Choroid plexus epithelial cell (primary cell): ENCODE measurements around the gene PNLDC1.

Experiments
- DNase-seq: peaks from one replicate; pipeline ENCODE4 v3.0.0-alpha.2; 2010; ENCODE audit warnings: low read depth
- H3K4me3 ChIP-seq: 2 replicates; pipeline ENCODE4 v1.5.1; 2011; ENCODE audit warnings: low read depth, mild to moderate bottlenecking, control low read depth, low read length, moderate library complexity
- CTCF ChIP-seq: conservative IDR thresholded peaks from 2 replicates; pipeline ENCODE4 v1.5.1; 2011; ENCODE audit warnings: low read depth, mild to moderate bottlenecking, control low read depth, inconsistent platforms, low read length, moderate library complexity

The PNLDC1 gene

GRCh38 chr6:159866286-159867247 is 66.5 kb downstream of the PNLDC1 start:
- no peak overlapping the region for H3K4me3 ChIP-seq
- TF ChIP-seq CTCF, result no peak
- DNase-seq, result no peak
